ENCODE measurements around the gene WAPL.
A peak's percentile ranks its signal among the peaks of the same experiment; 100 is the strongest.

The WAPL gene

DNA sequence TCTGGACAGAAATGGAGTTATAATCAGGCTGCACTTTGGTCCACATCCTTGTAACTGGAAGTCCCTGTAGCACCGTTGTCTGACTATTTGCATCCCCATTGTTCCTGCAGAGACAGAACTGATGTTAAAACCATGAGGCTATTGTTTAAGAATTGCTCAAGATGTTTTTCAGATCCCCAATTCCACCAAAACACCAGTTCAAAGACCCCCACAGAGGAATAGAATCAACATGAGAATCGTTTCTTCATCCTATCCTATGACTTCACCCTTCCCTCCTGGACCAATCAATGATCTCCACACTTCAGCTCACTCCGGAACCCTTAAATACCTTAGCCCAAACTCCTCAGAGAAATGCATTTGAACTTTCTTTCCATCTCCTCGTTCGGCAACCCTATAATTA lies 97.9 kb downstream of the WAPL start:
- DNase-seq (ENCODE audit: low read depth), result no peak
- H3K4me3 ChIP-seq (ENCODE audit: low read depth, low read length), result no peak overlapping the region
- TF ChIP-seq, protein P1, sequence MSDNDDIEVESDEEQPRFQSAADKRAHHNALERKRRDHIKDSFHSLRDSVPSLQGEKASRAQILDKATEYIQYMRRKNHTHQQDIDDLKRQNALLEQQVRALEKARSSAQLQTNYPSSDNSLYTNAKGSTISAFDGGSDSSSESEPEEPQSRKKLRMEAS (IDR thresholded peaks at IDR 0.05; ENCODE audit: low read depth, low read length), result no peak
- TF ChIP-seq, protein P2, sequence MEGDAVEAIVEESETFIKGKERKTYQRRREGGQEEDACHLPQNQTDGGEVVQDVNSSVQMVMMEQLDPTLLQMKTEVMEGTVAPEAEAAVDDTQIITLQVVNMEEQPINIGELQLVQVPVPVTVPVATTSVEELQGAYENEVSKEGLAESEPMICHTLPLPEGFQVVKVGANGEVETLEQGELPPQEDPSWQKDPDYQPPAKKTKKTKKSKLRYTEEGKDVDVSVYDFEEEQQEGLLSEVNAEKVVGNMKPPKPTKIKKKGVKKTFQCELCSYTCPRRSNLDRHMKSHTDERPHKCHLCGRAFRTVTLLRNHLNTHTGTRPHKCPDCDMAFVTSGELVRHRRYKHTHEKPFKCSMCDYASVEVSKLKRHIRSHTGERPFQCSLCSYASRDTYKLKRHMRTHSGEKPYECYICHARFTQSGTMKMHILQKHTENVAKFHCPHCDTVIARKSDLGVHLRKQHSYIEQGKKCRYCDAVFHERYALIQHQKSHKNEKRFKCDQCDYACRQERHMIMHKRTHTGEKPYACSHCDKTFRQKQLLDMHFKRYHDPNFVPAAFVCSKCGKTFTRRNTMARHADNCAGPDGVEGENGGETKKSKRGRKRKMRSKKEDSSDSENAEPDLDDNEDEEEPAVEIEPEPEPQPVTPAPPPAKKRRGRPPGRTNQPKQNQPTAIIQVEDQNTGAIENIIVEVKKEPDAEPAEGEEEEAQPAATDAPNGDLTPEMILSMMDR (IDR thresholded peaks at IDR 0.05; ENCODE audit: low read depth, low read length), result no peak
- no peak for TF ChIP-seq POLR2A (IDR thresholded peaks at IDR 0.05; ENCODE audit: extremely low read depth, insufficient read length)
- TF ChIP-seq MYC (IDR thresholded peaks at IDR 0.05; ENCODE audit: low read depth, low read length), result no peak

DNA sequence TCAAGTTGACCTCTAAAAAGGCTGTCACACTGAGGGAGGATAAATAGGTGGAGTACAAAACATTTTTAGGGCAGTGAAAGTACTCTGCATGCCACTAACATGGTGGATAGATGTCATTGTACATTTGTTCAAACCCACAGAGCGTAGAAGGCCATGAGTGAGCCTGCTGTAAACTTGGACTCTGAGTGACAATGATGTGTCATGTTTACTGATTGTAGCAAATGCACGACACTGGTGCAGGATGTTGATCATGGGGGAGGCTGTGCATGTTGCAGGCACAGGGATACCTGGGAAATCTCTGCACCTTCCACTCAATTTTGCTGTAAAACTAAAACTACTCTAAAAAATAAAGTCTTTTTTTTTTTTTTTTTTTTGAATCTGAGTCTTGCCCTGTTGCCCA lies 102.5 kb downstream of the WAPL start:
- DNase-seq (ENCODE audit: low read depth), result no peak
- H3K4me3 ChIP-seq (ENCODE audit: low read depth, low read length), result no peak overlapping the region
- TF ChIP-seq, protein P1 (IDR thresholded peaks at IDR 0.05; ENCODE audit: low read depth, low read length), result no peak
- TF ChIP-seq MYC (IDR thresholded peaks at IDR 0.05; ENCODE audit: low read depth, low read length) (no peak), POLR2A (IDR thresholded peaks at IDR 0.05; ENCODE audit: extremely low read depth, insufficient read length) (no peak)
- TF ChIP-seq, protein P2 (IDR thresholded peaks at IDR 0.05; ENCODE audit: low read depth, low read length), result no peak

DNA sequence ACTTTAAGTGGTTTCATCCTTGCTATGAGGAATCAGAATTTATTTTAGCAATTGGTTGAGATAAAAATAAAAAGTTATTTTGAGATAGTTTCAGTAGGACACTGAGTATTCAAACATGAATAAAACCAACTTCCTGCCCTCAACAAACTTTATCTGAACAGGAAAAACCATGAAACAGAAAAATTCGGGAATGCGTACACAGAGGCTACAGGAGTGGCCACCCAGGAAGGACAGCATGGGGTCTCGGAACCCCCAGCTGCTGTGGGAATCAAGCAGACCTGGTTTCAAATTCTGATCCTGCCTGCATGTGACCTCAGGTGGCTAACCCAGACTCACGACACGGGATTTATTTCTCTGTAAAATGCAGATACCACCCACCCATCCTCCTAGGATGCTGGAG lies 106.0 kb downstream of the WAPL start:
- TF ChIP-seq, protein P2 (IDR thresholded peaks at IDR 0.05; ENCODE audit: low read depth, low read length), result no peak
- no peak for TF ChIP-seq MYC (IDR thresholded peaks at IDR 0.05; ENCODE audit: low read depth, low read length)
- H3K4me3 ChIP-seq (ENCODE audit: low read depth, low read length), result no peak overlapping the region
- DNase-seq (ENCODE audit: low read depth), result no peak

DNA sequence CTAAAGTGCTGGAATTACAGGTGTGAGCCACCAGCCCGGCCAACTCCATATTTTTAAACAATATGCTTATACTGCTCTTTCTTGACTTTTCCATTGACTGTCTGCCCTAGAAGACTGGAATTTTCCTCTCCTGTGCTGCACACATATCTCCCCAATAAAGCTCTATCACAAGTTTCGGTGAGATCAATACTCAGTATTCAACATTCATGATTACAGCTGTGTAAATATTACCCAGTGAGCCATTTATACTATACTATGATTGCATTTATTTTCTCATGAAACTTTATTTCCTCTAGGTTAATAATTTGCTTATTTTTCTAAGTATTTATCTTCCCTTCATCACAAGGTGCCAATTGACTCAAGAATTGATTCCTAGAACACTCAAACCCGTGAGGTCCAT lies 106.5 kb downstream of the WAPL start:
- DNase-seq (ENCODE audit: low read depth), result no peak
- H3K4me3 ChIP-seq (ENCODE audit: low read depth, low read length), result no peak overlapping the region
- TF ChIP-seq POLR2A (IDR thresholded peaks at IDR 0.05; ENCODE audit: extremely low read depth, insufficient read length) (no peak), MYC (IDR thresholded peaks at IDR 0.05; ENCODE audit: low read depth, low read length) (no peak)
- TF ChIP-seq, protein P1 (IDR thresholded peaks at IDR 0.05; ENCODE audit: low read depth, low read length), result no peak
- TF ChIP-seq, protein P2 (IDR thresholded peaks at IDR 0.05; ENCODE audit: low read depth, low read length), result no peak

DNA sequence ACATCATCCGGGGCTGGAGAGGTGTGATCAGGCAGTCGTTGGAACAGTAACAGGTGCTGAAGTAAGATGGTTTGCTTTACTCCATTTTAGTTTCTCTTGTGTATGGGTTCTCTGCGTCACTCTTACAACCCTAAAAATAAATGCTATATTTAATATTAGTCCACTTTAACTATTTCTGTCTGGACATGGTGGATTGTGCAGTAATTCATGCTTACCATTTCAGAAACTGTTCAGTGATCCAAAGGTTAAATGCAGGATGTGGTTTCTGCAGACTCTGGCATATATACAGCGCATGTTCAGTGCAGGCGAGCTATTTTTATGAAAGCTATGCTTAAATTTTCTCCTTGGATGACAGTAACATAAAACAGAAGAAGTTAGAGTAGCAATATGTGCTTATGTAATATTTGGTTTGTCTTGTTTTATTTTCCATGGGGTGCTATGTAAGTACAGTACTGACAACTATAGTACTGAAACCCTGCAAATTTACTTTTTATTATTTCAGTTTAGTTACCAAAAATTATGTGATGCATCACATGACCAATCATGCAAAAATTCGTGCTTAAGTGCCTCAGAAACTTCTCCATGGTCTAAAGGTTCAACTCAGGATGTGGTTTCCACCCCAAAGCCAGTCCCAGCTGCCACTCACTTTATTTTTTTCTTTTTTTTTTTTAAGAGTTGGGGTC lies 108.4 kb downstream of the WAPL start:
- peak overlapping the region; percentile 13 for H3K4me3 ChIP-seq (ENCODE audit: low read depth, low read length)
- peak; percentile 75 for DNase-seq (ENCODE audit: low read depth)
- TF ChIP-seq MYC (IDR thresholded peaks at IDR 0.05; ENCODE audit: low read depth, low read length), result no peak
- TF ChIP-seq, protein P1 (IDR thresholded peaks at IDR 0.05; ENCODE audit: low read depth, low read length), result peak; percentile 4; the same call in 1 of the 2 replicates

DNA sequence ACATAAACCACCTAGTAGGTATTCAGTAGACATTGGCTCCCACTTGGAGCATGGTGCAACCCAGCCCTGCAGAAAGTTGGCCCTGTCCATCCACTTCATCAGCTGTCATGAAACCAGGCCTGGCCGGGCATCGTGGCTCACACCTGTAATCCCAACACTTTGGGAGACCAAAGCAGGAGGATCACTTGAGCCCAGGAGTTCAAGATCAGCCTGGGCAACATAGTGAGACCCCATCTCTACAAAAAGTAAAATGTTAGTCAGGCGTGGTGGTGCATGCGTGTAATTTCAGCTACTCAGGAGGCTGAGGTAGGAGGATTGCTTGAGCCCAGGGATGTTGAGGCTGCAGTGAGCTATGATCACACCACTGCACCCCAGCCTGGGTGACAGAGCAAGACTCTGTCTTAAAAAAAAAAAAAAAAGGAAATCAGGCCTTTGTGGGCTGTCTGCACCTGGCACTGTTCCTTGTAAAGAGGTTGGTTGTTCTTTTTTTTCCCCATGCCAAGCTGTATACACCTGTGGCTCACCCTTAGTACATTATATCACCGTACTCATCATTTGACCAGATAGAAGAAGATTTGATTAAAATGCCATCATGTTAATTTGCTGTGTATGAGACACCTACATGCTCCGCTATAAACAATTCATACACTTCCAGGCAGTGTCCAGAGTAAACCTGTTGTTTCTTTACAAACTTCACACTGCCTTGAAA lies 109.6 kb downstream of the WAPL start:
- TF ChIP-seq, protein P1 (IDR thresholded peaks at IDR 0.05; ENCODE audit: low read depth, low read length), result no peak
- no peak for TF ChIP-seq POLR2A (IDR thresholded peaks at IDR 0.05; ENCODE audit: extremely low read depth, insufficient read length)
- no peak for TF ChIP-seq MYC (IDR thresholded peaks at IDR 0.05; ENCODE audit: low read depth, low read length)
- TF ChIP-seq, protein P2 (IDR thresholded peaks at IDR 0.05; ENCODE audit: low read depth, low read length), result no peak
- no peak for DNase-seq (ENCODE audit: low read depth)
- H3K4me3 ChIP-seq (ENCODE audit: low read depth, low read length), result no peak overlapping the region

Measured in NB4 (cell line).